Activated T-cell treated with anti-CD3 and anti-CD28 coated beads, Interleukin-2, amount 50 U/mL, for 72 hours (primary cell): ENCODE measurements around the gene ENOX1. TPM values are rescaled to one million over a fixed set of nuclear protein-coding genes. Genes with fewer than 3 reads are reported as not detected.

Experiments used
- ATAC-seq, 2 donors: fragments of 150-1000 bp; cut with Tn5 transposase; replicated peaks in 1 of 2; 2 replicates each; pipeline ENCODE4 v1.10.0; 2021; ENCODE audit warnings: moderate library complexity in 2 of 2, mild to moderate bottlenecking in 1 of 2
- DNase-seq, 2 donors: peaks; one replicate each; pipeline ENCODE4 v3.0.0; 2021 to 2022; ENCODE audit warnings: mixed read lengths in 1 of 2
- H3K27ac Mint-ChIP-seq: one replicate; pipeline ENCODE4 v1.8.0; 2022; ENCODE audit warnings: mild to moderate bottlenecking, moderate library complexity, mixed read lengths
- H3K27me3 Mint-ChIP-seq: one replicate; pipeline ENCODE4 v1.8.0; 2022; ENCODE audit warnings: low read depth, mixed read lengths
- H3K36me3 Mint-ChIP-seq, 2 donors: one replicate each; pipeline ENCODE4 v1.8.0; 2022; ENCODE audit warnings: mixed read lengths in 2 of 2, mild to moderate bottlenecking in 1 of 2; ENCODE audit not compliant: insufficient read depth in 2 of 2
- H3K4me1 Mint-ChIP-seq: one replicate; pipeline ENCODE4 v1.8.0; 2022; ENCODE audit warnings: low read depth, mixed read lengths
- H3K4me3 Mint-ChIP-seq, 2 donors: one replicate each; pipeline ENCODE4 v1.8.0; 2022; ENCODE audit warnings: mild to moderate bottlenecking in 2 of 2, mixed read lengths in 2 of 2, moderate library complexity in 2 of 2
- H3K9me3 Mint-ChIP-seq, 2 donors: one replicate each; pipeline ENCODE4 v1.8.0; 2022; ENCODE audit warnings: mixed read lengths in 2 of 2
- total RNA-seq, 2 donors: library from RNA; stranded (reverse); gene quantifications; one replicate each; pipeline ENCODE4 v1.2.3, GENCODE V29; 2022

ENOX1 gene
- total RNA-seq, 2 donors from 2014 or later = 1.2 to 2.0 TPM

DNA sequence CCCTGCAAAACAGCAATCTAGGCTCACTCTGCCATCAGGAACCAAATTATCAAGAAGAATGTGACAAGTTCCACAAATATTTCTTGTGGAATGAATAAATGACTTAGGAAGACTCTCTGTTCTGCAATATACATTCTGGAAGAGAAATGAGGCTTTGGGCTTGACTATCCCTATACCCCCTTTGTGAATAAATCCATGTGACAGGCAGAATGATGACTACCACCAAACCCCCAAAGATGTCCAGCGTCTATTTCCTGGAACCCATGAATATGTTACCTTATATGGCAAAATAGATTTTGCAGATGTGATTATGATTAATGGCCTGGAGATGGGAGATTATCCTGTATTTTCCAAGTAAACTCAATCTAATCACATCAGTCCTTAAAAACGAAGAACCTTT, 139.3 kb downstream of the ENOX1 start:
- ATAC-seq = no peak

DNA sequence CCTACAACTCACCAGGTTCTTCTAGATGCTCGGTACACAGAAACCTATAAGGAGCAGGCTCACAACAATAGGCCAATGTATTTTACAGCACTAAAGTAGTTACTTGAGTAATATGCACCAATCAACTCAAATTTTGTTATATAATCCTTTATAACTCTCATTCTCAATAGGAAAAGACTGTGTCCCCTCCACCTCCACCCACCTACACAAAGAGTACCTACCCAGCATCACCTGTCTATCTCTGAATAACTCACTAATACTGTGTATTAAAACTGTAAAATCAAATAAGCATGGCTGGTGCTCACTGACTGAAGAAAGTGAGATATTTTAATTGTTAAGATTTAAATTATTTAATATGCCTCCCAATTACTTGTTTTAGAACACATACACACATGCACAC, 146.3 kb downstream of the ENOX1 start:
- Mint-ChIP-seq H3K36me3 (no peaks in the 10 kb centered on the region), H3K27me3 (peaks cover 16% of the 10 kb centered on the region), H3K27ac (no peak overlapping the region), H3K4me1 (no peaks in the 10 kb centered on the region), H3K9me3 (no peaks in the 10 kb centered on the region), H3K4me3 (no peak overlapping the region)
- ATAC-seq = no peak
- DNase-seq = no peak

More for the DNA sequence above, 139.3 kb downstream of the ENOX1 start:
- H3K27me3 Mint-ChIP-seq = peaks cover 7% of the 10 kb centered on the region
- no peak for DNase-seq
- H3K36me3 Mint-ChIP-seq = no peaks in the 10 kb centered on the region
- no peak overlapping the region for H3K27ac Mint-ChIP-seq
- no peaks in the 10 kb centered on the region for H3K4me1 Mint-ChIP-seq
- no peaks in the 10 kb centered on the region for H3K9me3 Mint-ChIP-seq
- no peak overlapping the region for H3K4me3 Mint-ChIP-seq

DNA sequence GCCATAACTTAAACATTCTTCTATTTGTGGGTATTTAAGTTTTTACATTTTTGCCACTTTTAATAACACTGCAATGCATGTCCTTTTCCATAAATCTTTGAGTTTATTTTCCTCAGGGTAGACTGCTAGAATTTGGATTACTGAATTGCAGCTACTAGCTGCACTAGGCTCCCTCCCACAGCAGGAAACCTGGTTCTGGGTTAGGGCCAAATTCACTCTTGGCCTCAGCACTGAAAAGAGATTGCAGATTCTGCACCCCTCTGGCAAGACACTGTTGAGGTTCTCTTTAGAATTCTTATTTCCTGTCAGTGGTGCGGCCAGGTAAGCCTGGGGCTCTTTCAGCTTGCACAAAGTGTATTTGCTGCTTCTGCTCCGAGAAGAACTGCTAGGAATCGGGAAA, 155.7 kb downstream of the ENOX1 start:
- Mint-ChIP-seq H3K27me3 (peaks cover 35% of the 10 kb centered on the region), H3K9me3 (no peaks in the 10 kb centered on the region), H3K27ac (no peak overlapping the region), H3K4me1 (no peaks in the 10 kb centered on the region), H3K4me3 (no peak overlapping the region), H3K36me3 (no peaks in the 10 kb centered on the region)
- DNase-seq = no peak
- ATAC-seq = no peak

DNA sequence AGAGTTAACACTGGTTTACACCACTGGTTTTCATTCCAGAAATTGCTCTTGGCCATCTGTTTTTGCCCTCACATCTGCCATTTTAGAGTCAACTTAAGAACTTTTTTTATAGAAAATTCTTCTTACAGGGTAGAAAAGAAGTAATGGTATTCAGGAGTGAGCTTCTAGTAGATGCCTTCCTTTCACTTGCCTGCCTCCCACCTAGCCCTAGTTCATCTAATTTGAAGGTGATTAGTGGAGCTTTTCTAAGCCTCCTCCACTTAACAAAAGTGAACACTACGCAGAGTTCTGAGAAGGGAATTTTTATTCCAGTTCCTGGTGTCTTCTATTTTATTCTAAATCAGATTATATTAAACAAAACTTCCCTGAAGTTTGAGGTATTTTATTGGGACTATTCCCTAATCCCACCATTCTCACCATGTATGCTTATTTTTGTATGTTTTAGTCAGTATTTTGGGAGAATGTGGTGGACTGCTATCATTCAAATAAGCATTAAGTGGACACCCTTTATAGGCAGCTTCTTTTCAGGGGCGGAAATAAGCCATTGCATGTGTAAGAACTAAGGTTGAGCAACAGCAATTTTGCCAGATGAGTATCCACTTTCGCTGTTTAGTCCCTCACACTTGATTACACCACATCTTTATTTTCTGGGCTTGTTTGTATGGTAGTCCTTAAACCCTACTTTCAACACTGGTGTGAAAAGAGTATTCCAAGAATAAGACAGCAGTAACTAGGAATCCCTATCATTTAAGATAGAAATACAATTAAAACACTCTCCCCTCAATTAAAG, 156.9 kb downstream of the ENOX1 start:
- Mint-ChIP-seq H3K9me3 (no peaks in the 10 kb centered on the region), H3K4me3 (no peak overlapping the region), H3K36me3 (no peaks in the 10 kb centered on the region), H3K4me1 (no peaks in the 10 kb centered on the region), H3K27me3 (peaks cover 28% of the 10 kb centered on the region), H3K27ac (no peak overlapping the region)
- DNase-seq = no peak
- ATAC-seq = no peak

DNA sequence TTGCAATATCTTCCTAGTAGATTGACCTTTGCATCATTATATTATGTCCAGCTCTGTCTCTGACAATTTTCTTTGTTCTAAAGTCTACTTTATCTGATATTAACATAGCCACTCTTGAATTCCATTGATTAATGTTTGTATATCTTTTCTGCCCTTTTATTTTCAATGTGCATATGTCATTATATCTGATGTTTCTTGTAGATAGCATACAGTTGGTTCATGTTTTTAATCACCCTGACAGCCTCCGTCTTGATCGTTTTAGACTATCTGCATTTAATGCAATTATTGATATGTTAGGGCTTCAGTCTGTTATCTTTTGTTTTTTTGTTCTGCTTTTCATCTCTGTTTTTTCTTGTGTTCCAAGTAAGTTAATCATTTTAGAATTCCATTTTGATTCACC, 159.8 kb downstream of the ENOX1 start:
- Mint-ChIP-seq H3K27me3 (peaks cover 19% of the 10 kb centered on the region), H3K4me1 (no peaks in the 10 kb centered on the region), H3K27ac (no peak overlapping the region), H3K36me3 (no peaks in the 10 kb centered on the region), H3K4me3 (no peak overlapping the region), H3K9me3 (peaks cover 0 to under 1% of the 10 kb centered on the region in 2 donors)
- DNase-seq (no peak), ATAC-seq (no peak)

DNA sequence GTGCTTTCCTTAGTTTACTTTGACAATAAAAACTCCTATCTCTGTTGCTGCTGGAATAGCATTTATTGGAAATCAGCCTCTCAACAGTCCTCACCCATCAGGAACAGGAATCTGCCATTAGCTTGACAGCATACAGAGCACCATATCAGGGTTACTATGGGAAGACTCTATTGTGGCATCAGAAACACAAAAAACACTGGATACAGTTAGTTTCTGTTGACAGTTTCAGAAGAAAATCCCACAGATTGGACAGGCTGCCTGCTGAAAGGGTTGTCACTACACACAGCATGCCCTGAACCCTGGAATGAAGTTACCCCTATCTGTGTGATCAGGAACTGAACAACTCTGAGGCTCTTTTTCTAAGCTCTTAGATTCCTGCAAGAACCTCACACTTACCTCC, 172.7 kb downstream of the ENOX1 start:
- Mint-ChIP-seq H3K27me3 (peaks cover 5% of the 10 kb centered on the region), H3K36me3 (no peaks in the 10 kb centered on the region), H3K9me3 (peaks cover 4 to 6% of the 10 kb centered on the region in 2 donors), H3K4me3 (no peak overlapping the region), H3K27ac (no peak overlapping the region), H3K4me1 (no peaks in the 10 kb centered on the region)
- DNase-seq (no peak), ATAC-seq (no peak)

DNA sequence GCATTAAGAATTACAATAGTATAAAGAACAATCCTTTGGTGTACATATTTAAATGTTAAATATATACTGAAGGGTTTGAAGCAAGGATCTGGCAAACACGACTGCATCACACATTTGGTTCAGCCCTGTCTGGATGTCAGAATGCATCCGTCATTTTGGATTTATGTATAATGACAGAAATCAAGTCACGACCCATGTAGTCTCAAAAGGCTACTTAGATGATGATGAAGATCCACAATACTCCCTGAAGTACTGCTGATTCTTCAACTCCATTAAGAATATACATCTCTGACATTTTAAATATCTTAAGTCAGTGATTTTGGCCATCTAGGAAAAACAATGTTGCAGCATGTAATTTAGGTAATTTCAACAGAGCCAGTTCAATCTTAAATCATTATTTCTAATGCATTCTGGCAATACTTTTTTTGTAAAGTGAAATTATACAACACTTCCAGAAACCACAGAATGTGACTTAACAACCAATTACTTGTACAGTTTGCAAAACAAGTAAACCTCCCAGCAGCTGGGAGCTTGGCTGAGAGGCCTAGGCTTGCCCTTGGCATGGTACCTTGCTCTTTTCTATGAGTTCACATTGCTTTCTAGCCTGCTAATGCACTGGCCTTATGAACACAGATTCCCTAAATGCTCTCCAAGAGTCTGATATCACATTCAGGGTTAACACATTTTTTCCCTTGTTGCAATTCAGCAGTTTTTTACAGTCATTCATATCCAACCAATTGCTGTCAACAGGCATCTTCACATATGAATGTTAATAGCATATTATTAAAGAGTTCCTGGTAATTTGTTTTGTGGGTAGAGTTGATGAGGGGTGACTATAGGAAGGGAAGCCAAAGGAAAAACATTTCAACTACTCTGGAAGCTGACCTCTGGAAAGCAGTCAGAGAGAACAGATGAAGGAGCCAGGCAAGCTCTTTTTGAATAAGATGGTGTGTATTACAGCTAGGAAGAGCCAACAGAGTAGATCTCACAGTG, 175.2 kb downstream of the ENOX1 start:
- no peak overlapping the region for H3K4me3 Mint-ChIP-seq
- no peak for DNase-seq
- peaks cover 0 to 2% of the 10 kb centered on the region in 2 donors for H3K9me3 Mint-ChIP-seq
- no peaks in the 10 kb centered on the region for H3K4me1 Mint-ChIP-seq
- peaks cover under 1% of the 10 kb centered on the region for H3K27me3 Mint-ChIP-seq
- H3K27ac Mint-ChIP-seq = no peak overlapping the region
- H3K36me3 Mint-ChIP-seq = no peaks in the 10 kb centered on the region
- ATAC-seq = no peak

DNA sequence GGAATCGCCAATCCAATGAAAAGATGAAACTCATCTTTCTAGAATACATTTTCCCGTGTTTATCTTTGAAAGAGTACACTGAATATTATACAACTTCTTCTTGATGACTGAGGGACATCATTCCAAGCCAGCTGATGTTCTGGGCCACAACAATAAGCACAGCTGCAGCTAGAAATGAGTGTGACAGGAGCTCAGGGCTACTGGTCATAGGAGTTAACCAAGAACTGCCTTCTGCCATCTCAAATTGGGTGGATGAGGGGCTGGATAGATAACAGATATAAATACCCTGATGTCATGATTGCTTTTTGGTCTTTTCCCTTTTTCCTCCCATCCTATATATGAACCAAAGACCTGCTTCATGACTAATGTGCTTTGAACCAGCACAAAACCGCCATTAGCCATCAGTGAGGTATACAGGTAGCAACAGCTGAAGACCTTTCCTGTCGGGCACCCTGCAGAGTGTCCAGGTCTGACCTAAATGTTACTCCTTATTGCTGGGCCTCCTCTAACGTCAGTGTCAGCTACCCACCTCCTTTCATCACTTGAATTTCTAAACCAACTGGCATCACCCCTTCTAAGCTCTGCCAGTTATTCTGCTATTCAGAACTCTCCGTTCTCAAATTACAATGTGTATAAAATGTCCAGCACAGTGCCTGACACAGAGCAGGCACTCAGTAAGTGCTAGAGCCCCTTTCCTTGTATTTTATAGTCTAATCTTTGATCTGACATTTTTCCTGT, 178.2 kb downstream of the ENOX1 start:
- Mint-ChIP-seq H3K9me3 (peaks cover 3 to 4% of the 10 kb centered on the region in 2 donors), H3K36me3 (peaks cover 0 to 2% of the 10 kb centered on the region in 2 donors), H3K27ac (no peak overlapping the region), H3K4me3 (no peak overlapping the region), H3K27me3 (peaks cover 6% of the 10 kb centered on the region), H3K4me1 (no peaks in the 10 kb centered on the region)
- DNase-seq (no peak), ATAC-seq (no peak)

DNA sequence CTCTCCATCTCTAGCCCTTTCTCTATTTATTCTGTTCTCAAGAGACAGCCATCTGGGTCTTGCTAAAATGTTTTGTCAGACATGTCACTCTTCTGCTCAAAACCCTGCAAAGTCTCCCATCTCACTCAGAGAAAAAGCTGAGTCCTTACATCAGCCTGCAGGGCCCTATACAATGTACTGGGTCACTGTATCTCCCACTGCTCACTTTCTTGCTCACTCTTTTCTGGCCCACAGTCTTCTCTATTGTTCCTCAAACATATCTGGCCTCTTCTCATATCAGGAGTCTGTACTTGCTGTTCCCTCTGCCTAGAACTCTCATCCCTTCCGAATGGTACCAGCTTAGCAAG, 189.2 kb downstream of the ENOX1 start:
- Mint-ChIP-seq H3K9me3 (peaks cover 1 to 5% of the 10 kb centered on the region in 2 donors), H3K4me3 (no peak overlapping the region), H3K4me1 (peaks cover 25% of the 10 kb centered on the region), H3K36me3 (peaks cover 0 to 5% of the 10 kb centered on the region in 2 donors), H3K27ac (no peak overlapping the region), H3K27me3 (peaks cover 25% of the 10 kb centered on the region)
- DNase-seq = no peak
- peak; percentile 65 to 71 for ATAC-seq

DNA sequence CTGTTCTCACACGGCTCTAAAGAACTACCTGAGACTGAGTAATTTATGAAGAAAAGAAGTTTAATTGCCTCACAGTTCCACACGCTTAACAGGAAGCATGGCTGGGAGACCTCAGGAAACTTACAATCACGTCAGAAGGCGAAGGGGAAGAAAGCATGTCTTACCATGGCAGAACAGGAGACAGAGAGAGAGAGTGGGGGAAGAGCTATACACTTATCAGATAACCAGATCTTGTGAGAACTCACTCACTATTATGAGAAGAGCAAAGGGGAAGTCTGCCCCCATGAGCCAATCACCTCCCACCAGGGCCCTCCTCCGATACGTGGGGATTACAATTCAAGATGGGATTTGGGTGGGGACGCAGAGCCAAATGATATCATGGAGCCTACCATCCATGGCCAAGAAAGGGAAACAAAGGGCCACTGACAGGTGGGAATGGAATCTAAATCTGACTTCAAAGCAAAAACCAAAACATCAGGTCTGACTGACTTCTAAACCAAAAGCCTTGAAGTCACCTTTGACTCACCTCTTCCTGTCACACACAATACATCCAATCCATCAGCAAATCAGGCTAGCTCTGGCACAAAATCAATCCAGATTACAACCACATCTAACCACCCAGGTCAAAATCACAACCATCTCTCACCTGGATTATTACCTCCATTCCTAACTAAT, 189.7 kb downstream of the ENOX1 start:
- Mint-ChIP-seq H3K27me3 (peaks cover 25% of the 10 kb centered on the region), H3K4me1 (peaks cover 25% of the 10 kb centered on the region), H3K4me3 (peak overlapping the region in 1 of 2 donors; percentile 10), H3K9me3 (peaks cover 1 to 5% of the 10 kb centered on the region in 2 donors), H3K27ac (no peak overlapping the region), H3K36me3 (peaks cover 0 to 5% of the 10 kb centered on the region in 2 donors)
- peak; percentile 15 to 17 for DNase-seq
- peak; percentile 88 to 89 for ATAC-seq

DNA sequence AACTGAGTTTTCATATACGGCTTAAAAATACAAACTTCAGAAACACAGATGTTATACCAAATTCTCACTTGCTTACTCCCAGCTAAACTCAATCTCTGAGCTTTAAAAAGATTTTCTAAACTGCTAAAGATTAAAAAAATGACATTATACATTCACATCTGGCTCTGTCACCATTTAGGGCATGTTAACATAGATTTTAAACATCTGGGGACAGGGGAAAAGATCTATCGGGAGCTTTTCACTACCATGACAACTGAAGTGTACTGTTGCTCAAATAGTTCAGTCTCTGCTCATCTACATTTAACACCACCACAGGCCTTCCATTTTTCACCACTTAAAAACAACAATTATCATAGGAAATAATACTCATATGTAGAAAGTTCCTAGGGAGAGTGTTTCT, 190.8 kb downstream of the ENOX1 start:
- Mint-ChIP-seq H3K27me3 (peaks cover 32% of the 10 kb centered on the region), H3K4me1 (peaks cover 25% of the 10 kb centered on the region), H3K36me3 (peaks cover 0 to 5% of the 10 kb centered on the region in 2 donors), H3K9me3 (peaks cover 1 to 3% of the 10 kb centered on the region in 2 donors), H3K27ac (no peak overlapping the region), H3K4me3 (no peak overlapping the region)
- no peak for ATAC-seq
- DNase-seq = no peak

DNA sequence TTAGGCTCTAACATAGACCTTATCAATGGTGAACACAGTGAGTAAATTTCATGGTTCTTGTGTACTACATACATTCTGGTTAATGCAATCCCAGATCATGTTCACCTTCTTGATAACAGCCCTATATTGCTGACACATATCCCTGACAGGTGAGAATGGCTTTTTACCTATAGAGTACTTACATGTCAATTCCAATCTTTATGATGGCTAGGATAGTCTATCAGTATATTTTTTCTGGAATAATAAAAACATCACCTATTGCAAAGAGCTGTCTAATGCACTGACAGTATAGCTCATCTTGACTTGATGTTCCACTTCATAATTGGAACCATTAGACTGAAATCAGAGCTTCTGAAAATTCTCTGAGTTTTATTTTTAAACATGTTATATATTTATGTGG, 199.4 kb downstream of the ENOX1 start:
- no peak overlapping the region for H3K27ac Mint-ChIP-seq
- no peaks in the 10 kb centered on the region for H3K36me3 Mint-ChIP-seq
- DNase-seq (no peak), ATAC-seq (no peak)
- H3K4me3 Mint-ChIP-seq = no peak overlapping the region
- H3K27me3 Mint-ChIP-seq = peaks cover 22% of the 10 kb centered on the region
- no peaks in the 10 kb centered on the region for H3K4me1 Mint-ChIP-seq
- no peaks in the 10 kb centered on the region for H3K9me3 Mint-ChIP-seq
